Mesothelial cell of epicardium (in vitro differentiated cells): ENCODE data around the gene TSPYL4. TPM values are rescaled to one million over a fixed set of nuclear protein-coding genes. Genes with fewer than 3 reads are reported as not detected.

Experiments used
- DNase-seq, 2 experiments: peaks; one replicate each; pipeline ENCODE4 v3.0.0; 2021; ENCODE audit warnings: low spot score in 2 of 2; ENCODE audit not compliant: unreplicated experiment in 2 of 2
- H3K27ac Mint-ChIP-seq: 2 replicates; pipeline ENCODE4 v1.8.0; 2021; ENCODE audit warnings: mixed read lengths
- H3K27me3 Mint-ChIP-seq: 2 replicates; pipeline ENCODE4 v1.8.0; 2021; ENCODE audit warnings: low read depth, mixed read lengths
- H3K36me3 Mint-ChIP-seq: 2 replicates; pipeline ENCODE4 v1.8.0; 2021; ENCODE audit warnings: mixed read lengths
- H3K4me1 Mint-ChIP-seq: 2 replicates; pipeline ENCODE4 v1.8.0; 2021; ENCODE audit warnings: mixed read lengths
- H3K4me3 Mint-ChIP-seq: 2 replicates; pipeline ENCODE4 v1.8.0; 2021; ENCODE audit warnings: mild to moderate bottlenecking, moderate library complexity, mixed read lengths
- H3K9me3 Mint-ChIP-seq: 2 replicates; pipeline ENCODE4 v1.8.0; 2021; ENCODE audit warnings: mixed read lengths
- CTCF ChIP-seq: fragments of 200-600 bp; sonication (generic); IDR thresholded peaks from one replicate; pipeline ENCODE4 v1.5.0; 2021; ENCODE audit warnings: antibody characterized with exemption; ENCODE audit not compliant: unreplicated experiment
- total RNA-seq: library from RNA; stranded (reverse); gene quantifications from 3 replicates; pipeline ENCODE4 v1.2.1, GENCODE V29; 2021

The TSPYL4 gene
- total RNA-seq, 1 donor from 2014 or later, result 44.0 TPM

GRCh38 chr6:116201538-116201937 lies 52.3 kb downstream of the TSPYL4 start:
- no peak for TF ChIP-seq CTCF
- Mint-ChIP-seq H3K27ac (no peak overlapping the region), H3K36me3 (no peaks in the 10 kb centered on the region), H3K27me3 (no peaks in the 10 kb centered on the region), H3K4me3 (no peak overlapping the region), H3K4me1 (peaks cover 17% of the 10 kb centered on the region), H3K9me3 (no peaks in the 10 kb centered on the region)
- DNase-seq, result no peak

- Mint-ChIP-seq H3K4me3 (no peak overlapping the region), H3K9me3 (no peaks in the 10 kb centered on the region), H3K27me3 (no peaks in the 10 kb centered on the region), H3K36me3 (no peaks in the 10 kb centered on the region), H3K4me1 (peaks cover 11% of the 10 kb centered on the region), H3K27ac (no peak overlapping the region)
- DNase-seq, result no peak
- TF ChIP-seq CTCF, result no peak
Observed at GRCh38 chr6:116200619-116201249, 53.1 kb downstream of the TSPYL4 start.

Other genes with a start within 250 kb of the TSPYL4 start
- 4.9 to 5.2 TPM (median 5.1 TPM) in 3 replicates for gene FRK, start 193.2 kb downstream of the TSPYL4 start, total RNA-seq
- gene NT5DC1, start 153.2 kb downstream of the TSPYL4 start, total RNA-seq, result 30.8 to 34.5 TPM (median 33.4 TPM) in 3 replicates
- not detected in 3 replicates for gene COL10A1, start 127.9 kb downstream of the TSPYL4 start, total RNA-seq
- gene TSPYL1, start 25.9 kb upstream of the TSPYL4 start, total RNA-seq, result 92.5 to 95.6 TPM (median 95.1 TPM) in 3 replicates
- gene DSE, start 116.9 kb upstream of the TSPYL4 start, total RNA-seq, result 69.6 to 73.3 TPM (median 70.7 TPM) in 3 replicates
- 2.2 to 2.4 TPM (median 2.4 TPM) in 3 replicates for gene CALHM6, start 207.3 kb upstream of the TSPYL4 start, total RNA-seq